Bronchial epithelial cell (primary cell): ENCODE results near the gene STRA6. TPM values are rescaled to one million over a fixed set of nuclear protein-coding genes. Genes with fewer than 3 reads are reported as not detected.
A peak's percentile ranks its signal among the peaks of the same experiment; 100 is the strongest.

ENCODE experiments used
- DNase-seq: peaks from one replicate; pipeline ENCODE4 v3.0.0-alpha.2; 2010; ENCODE audit warnings: low read depth
- FAIRE-seq: peaks from 2 replicates; lab custom pipeline; 2011; peaks lifted over from hg19 to GRCh38; lab: Jason Lieb, UNC
- H3K27me3 ChIP-seq: 2 replicates; pipeline ENCODE4 v1.5.1; 2011; ENCODE audit warnings: low read length; ENCODE audit not compliant: control insufficient read depth, insufficient read depth
- H3K36me3 ChIP-seq: 2 replicates; pipeline ENCODE4 v1.5.1; 2011; ENCODE audit warnings: low read length; ENCODE audit not compliant: control insufficient read depth, insufficient read depth
- H3K4me3 ChIP-seq: 2 replicates; pipeline ENCODE4 v1.5.1; 2011; ENCODE audit warnings: mild to moderate bottlenecking, low read depth, low read length, control low read depth
- total RNA-seq: library from RNA; depleted of rRNA; stranded (reverse); fragments of >200 nt; gene quantifications from 2 replicates; pipeline ENCODE4 v1.2.1, GENCODE V29; 2014
- TF ChIP-seq, protein P1 (sequence below): IDR thresholded peaks from 2 replicates; pipeline ENCODE4 v1.5.1; 2011; ENCODE audit warnings: mild to moderate bottlenecking, moderate library complexity, low read length, control low read depth, inconsistent platforms; ENCODE audit not compliant: insufficient read depth, severe bottlenecking

STRA6 gene
- total RNA-seq, 1 donor from 2014 or later, result 0.26 TPM

DNA sequence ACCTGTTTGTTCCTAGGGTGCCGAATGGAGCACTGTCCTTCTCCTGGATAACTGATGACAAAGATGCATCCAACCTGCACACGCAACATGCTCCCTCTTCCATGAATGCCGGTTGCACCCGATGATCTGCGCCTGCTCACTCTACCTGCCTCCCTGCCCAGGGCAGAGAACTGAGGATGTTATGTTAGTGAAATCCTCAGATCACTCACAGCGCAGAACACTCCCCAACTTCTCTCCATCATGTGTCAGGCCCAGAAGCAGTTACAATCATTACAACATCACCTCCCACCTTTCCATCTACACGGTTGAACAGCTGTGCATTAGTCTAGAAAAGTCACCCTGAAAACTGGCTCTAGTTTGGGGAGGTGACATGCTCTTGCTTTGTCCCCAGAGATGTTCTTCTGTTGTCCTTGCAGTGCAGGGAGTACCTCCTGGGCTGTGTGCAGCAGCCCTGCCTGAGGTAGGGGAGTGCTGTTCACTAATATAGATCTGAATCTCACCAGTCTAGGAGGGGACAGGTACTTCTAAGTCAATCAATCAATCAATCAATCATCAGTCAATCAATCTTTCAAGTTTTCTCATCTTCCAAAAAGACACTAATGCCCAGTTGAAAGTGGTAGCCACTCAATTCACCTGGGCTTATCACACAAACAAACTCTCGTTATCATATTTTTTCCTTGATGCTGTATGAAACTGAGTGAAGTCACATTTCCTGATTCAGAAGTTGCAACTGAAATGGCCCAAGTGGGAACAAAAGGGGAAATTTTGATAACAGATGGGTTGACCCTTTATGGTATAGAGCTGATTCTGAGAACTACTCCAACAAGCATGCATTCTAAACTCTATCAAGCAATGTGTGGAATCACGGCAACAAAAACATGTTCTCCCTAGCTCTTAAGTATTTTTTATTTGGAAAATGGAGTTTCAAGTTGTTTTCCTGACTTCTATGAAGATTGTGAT, 44.4 kb downstream of the STRA6 start:
- Histone ChIP-seq H3K36me3 (no peaks in the 10 kb centered on the region), H3K27me3 (peaks cover 3% of the 10 kb centered on the region), H3K4me3 (no peak overlapping the region)
- TF ChIP-seq, protein P1, sequence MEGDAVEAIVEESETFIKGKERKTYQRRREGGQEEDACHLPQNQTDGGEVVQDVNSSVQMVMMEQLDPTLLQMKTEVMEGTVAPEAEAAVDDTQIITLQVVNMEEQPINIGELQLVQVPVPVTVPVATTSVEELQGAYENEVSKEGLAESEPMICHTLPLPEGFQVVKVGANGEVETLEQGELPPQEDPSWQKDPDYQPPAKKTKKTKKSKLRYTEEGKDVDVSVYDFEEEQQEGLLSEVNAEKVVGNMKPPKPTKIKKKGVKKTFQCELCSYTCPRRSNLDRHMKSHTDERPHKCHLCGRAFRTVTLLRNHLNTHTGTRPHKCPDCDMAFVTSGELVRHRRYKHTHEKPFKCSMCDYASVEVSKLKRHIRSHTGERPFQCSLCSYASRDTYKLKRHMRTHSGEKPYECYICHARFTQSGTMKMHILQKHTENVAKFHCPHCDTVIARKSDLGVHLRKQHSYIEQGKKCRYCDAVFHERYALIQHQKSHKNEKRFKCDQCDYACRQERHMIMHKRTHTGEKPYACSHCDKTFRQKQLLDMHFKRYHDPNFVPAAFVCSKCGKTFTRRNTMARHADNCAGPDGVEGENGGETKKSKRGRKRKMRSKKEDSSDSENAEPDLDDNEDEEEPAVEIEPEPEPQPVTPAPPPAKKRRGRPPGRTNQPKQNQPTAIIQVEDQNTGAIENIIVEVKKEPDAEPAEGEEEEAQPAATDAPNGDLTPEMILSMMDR, result no peak
- DNase-seq (no peak), FAIRE-seq (peak; percentile 23)

DNA sequence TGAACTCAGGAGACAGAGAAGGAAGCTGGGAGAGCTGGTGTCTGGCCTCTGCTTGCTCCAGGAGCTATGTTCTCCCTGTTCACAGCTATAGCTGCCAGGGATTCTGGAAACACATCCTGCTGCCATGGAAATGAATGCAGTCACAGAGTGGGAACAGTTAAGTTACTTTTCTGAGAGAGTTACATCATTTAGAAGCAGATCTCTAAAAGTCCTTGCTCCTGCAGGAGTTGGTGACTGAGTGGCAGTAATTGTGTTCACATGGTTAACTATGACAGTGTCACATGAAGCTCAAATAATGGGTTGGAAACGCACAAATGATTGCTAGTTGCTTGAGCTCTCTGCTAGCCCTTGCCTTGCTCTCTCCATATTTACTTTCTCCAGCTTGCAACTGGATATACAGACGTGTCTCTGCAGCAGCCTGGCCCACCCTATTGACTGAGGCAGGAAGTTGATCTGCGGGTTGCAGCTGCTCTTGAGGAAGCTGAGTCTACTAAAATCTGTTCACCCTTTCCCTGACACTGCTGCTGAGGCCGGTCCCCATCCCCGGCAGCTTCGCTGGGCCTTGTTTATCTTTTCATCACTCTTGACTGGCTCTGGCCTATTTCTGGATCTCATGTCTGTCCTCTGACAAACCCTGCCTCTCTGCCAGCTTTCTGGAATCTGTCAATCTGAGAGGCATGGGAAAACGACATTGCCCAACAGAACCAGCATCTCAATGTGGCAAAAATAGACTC, 45.7 kb downstream of the STRA6 start:
- FAIRE-seq, result no peak
- TF ChIP-seq, protein P1, result no peak
- no peak for DNase-seq
- Histone ChIP-seq H3K27me3 (peaks cover 3% of the 10 kb centered on the region), H3K4me3 (no peak overlapping the region), H3K36me3 (no peaks in the 10 kb centered on the region)

DNA sequence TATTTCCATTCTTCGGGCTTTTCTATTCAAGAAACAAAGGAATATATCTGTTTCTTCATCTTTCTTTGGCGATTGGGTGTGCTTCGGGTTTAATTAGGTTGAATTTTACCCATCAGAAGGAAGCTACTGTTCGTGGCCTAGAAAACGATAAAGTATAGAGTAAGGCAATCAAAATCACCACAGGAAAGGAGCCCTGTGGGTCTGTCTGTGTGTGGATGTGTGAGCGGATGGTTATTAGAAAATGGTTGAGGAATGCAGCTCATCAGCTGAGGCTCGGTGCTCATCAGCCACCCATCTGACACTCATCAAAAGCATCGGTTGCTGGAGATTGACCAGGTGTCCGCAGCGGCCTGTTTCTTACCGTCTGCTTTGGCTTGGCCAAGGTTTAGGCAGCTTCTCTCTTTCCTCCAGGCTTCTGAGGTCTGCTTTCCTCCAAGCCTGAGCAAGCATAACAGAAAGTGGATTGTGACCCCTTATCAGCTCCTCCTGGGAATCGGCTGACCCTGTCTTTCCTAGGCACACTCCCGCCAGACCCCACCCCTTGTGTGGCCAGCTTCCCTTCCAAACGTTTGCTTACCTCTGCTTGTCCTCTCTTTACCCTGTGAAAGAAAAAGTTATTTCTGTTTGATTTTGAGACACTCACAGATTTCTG, 46.7 kb downstream of the STRA6 start:
- DNase-seq (no peak), FAIRE-seq (no peak)
- TF ChIP-seq, protein P1, result no peak
- peaks cover 3% of the 10 kb centered on the region for H3K27me3 ChIP-seq
- H3K4me3 ChIP-seq, result no peak overlapping the region
- H3K36me3 ChIP-seq, result no peaks in the 10 kb centered on the region

DNA sequence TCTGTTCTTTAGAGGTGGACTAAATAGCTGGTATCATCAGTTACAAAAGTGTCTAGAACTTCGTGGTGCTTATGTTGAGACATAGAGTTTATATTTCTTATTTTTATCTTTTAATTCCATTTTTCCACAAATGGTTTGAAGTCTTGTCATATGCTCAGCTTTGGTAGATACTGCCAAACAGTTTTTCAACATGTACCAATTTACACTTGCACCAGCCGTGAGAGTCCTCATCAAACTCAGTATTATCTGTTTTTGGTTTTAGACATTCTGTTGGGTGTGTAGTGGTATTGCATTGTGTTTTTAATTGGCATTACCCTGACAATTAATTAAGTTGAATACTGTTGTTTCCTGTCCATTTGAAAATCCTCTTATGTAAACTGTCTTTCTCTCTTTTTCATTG, 55.5 kb downstream of the STRA6 start:
- Histone ChIP-seq H3K4me3 (no peak overlapping the region), H3K27me3 (peaks cover 2% of the 10 kb centered on the region), H3K36me3 (no peaks in the 10 kb centered on the region)
- TF ChIP-seq, protein P1, result no peak
- no peak for FAIRE-seq
- no peak for DNase-seq

DNA sequence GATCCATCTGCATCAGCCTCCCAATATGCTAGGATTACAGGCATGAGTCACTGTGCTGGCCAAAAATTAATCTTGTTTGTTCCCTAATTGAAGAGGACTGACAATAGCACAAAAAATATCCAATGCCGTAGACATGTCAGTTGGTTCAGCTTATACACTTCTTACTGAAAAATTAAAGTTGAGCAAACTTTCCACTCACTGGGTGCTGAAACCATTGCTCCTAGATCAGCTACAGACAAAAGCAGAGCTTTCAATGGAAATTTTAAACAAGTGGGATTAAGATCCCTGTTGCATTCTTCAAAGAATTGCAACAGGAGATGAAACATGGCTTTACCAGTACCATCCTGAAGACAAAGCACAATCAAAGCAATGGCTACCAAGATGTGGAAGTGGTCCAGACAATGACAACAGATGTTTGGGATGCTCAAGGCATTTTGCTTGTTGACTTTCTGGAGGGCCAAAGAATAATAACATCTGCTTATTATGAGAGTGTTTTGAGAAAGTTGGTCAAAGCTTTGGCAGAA, 56.2 kb downstream of the STRA6 start:
- TF ChIP-seq, protein P1, result no peak
- H3K36me3 ChIP-seq, result no peaks in the 10 kb centered on the region
- DNase-seq (no peak), FAIRE-seq (no peak)
- H3K4me3 ChIP-seq, result no peak overlapping the region
- H3K27me3 ChIP-seq, result peaks cover 2% of the 10 kb centered on the region
